Esophagus squamous epithelium (tissue), 5 donors: ENCODE measurements around the gene PSMD7. TPM values are rescaled to one million over a fixed set of nuclear protein-coding genes. Genes with fewer than 3 reads are reported as not detected.

Experiments used
- DNase-seq: peaks from one replicate; lab custom pipeline; 2025; lab: John Stamatoyannopoulos, UW
- H3K27ac ChIP-seq, 4 donors: fragments of 200-600 bp; sonication (generic); one replicate each; pipeline ENCODE4 v1.5.1; 2016 to 2019; ENCODE audit warnings: mild to moderate bottlenecking in 1 of 4
- H3K27me3 ChIP-seq, 4 donors: fragments of 200-600 bp; sonication (generic); 1 replicate in 3 of 4; 2 replicates in 1 of 4; pipeline versions ENCODE4 v1.5.1 to v1.6.0; 2017 to 2021; ENCODE audit warnings: antibody characterized with exemption in 1 of 4
- H3K36me3 ChIP-seq, 3 donors: fragments of 200-600 bp; sonication (generic); one replicate each; pipeline ENCODE4 v1.5.1; 2016 to 2019
- H3K4me1 ChIP-seq, 3 donors: fragments of 200-600 bp; sonication (generic); one replicate each; pipeline ENCODE4 v1.5.1; 2017 to 2019
- H3K4me3 ChIP-seq, 4 donors: fragments of 200-600 bp; sonication (generic); 1 replicate in 3 of 4; 2 replicates in 1 of 4; pipeline ENCODE4 v1.5.1; 2016 to 2019; ENCODE audit warnings: mild to moderate bottlenecking in 2 of 4, moderate library complexity in 1 of 4
- H3K9me3 ChIP-seq, 3 donors: fragments of 200-600 bp; sonication (generic); one replicate each; pipeline ENCODE4 v1.5.1; 2016 to 2019
- POLR2A ChIP-seq, 4 donors: fragments of 450-650 bp; IDR thresholded peaks; one replicate each; pipeline ENCODE4 v1.6.1; 2017; ENCODE audit warnings: antibody characterized with exemption in 4 of 4, mild to moderate bottlenecking in 4 of 4, moderate library complexity in 3 of 4
- WGBS, 2 donors: methylation state at CpG; one replicate each; pipeline ENCODE4 v1.1.5; 2018; 5-methylcytosine and 5-hydroxymethylcytosine counted together
- intact Hi-C: fragments of 100-400 bp; cut with DNase I; formaldehyde crosslinking; loops from one replicate; pipeline ENCODE4 v1.15.0; 2022
- total RNA-seq, 4 donors: library from RNA; depleted of rRNA; stranded (reverse); fragments of >200 nt; gene quantifications; one replicate each; pipeline ENCODE4 v1.1.0, GENCODE V29; 2016
- TF ChIP-seq, protein P1 (sequence below), 6 experiments: fragments of 450-650 bp in 4 of 6; fragments of 200-600 bp in 2 of 6; sonication (generic) in 2 of 6; IDR thresholded peaks; one replicate each; pipeline ENCODE4 v1.5.1; 2016 to 2019; ENCODE audit warnings: antibody characterized with exemption in 6 of 6, mild to moderate bottlenecking in 4 of 6, moderate library complexity in 4 of 6
- donor health status: DM: yes; HTN: yes; CAD: no.

PSMD7 gene
- total RNA-seq, 4 donors from 2014 or later, result 65.5 to 112 (median 84.2) TPM

DNA sequence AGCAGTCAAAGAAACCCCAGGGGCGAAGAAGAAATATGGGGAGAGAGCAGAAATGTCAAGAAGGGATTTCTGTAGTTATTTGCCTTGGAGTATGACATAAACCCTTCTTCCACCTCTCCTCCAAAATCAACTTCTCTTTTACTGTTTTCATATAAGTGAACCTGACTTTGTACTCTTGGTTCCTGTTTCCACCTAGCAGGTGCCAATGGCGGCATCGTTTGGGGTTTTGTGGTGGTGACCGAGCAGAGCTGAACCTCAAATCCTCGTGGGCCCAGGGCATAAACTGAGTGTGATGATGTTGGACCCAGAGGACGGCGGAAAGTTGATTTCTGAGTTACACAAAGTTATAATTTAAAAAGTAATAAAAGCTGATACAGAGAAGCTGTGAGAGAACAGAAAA is 39.6 kb upstream of the PSMD7 start:
- no peaks in the 10 kb centered on the region for H3K4me1 ChIP-seq
- no peak overlapping the region for H3K4me3 ChIP-seq
- 70 to 80% methylated on average over 7 of the region's 7 CpGs for WGBS, 2 donors
- no peaks in the 10 kb centered on the region for H3K27me3 ChIP-seq
- TF ChIP-seq POLR2A (IDR thresholded peaks at IDR 0.05), result no peak
- TF ChIP-seq, protein P1, sequence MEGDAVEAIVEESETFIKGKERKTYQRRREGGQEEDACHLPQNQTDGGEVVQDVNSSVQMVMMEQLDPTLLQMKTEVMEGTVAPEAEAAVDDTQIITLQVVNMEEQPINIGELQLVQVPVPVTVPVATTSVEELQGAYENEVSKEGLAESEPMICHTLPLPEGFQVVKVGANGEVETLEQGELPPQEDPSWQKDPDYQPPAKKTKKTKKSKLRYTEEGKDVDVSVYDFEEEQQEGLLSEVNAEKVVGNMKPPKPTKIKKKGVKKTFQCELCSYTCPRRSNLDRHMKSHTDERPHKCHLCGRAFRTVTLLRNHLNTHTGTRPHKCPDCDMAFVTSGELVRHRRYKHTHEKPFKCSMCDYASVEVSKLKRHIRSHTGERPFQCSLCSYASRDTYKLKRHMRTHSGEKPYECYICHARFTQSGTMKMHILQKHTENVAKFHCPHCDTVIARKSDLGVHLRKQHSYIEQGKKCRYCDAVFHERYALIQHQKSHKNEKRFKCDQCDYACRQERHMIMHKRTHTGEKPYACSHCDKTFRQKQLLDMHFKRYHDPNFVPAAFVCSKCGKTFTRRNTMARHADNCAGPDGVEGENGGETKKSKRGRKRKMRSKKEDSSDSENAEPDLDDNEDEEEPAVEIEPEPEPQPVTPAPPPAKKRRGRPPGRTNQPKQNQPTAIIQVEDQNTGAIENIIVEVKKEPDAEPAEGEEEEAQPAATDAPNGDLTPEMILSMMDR (IDR thresholded peaks at IDR 0.05), result no peak
- H3K36me3 ChIP-seq, result no peaks in the 10 kb centered on the region
- no peaks in the 10 kb centered on the region for H3K9me3 ChIP-seq
- intact Hi-C loops, result no loop called here
- DNase-seq, result no peak
- no peak overlapping the region for H3K27ac ChIP-seq

DNA sequence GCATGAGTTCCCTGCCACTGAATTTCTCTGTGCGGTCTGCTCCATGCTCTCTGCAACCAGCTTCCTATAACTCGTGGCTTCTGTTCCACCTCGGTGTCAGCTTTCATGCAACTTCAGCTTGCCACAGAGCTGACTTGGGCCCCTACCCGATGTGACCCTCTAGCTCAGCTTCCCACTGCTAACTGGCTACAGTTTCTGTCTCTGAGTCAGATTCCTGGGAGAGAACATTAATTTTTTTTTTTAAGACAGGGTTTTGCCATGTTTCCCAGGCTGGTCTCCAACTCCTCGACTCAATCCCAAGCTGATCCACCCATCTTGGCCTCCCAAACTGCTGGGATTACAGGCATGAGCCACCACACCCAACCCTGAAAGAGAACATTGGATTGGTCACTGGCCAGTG is 35.5 kb upstream of the PSMD7 start:
- TF ChIP-seq POLR2A (IDR thresholded peaks at IDR 0.05), result no peak
- TF ChIP-seq, protein P1 (IDR thresholded peaks at IDR 0.05), result no peak
- H3K27ac ChIP-seq, result no peak overlapping the region
- WGBS, 2 donors, result 62 to 71% methylated on average over 5 of the region's 5 CpGs
- no peak overlapping the region for H3K4me3 ChIP-seq
- H3K4me1 ChIP-seq, result no peaks in the 10 kb centered on the region
- no peaks in the 10 kb centered on the region for H3K36me3 ChIP-seq
- no peaks in the 10 kb centered on the region for H3K9me3 ChIP-seq
- H3K27me3 ChIP-seq, result no peaks in the 10 kb centered on the region
- intact Hi-C loops, result no loop called here
- no peak for DNase-seq

DNA sequence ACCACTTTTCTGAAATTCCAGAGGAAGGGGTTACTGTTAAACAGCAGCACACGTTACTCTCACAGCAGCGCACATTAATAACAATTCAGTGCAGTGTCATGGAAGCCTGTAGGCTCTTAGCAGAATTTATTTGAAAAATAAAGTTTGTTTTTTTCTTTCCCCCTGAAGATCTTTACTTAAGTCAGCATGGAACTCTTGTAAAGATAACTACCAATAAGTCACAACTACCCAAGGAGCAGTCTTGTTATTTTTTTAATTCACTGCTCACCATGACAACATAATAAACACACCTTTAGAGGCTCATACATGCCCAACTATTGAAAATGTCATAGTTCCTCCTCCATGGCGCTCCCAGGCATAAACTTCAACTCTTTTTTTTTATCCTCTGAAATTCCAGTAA is 31.8 kb upstream of the PSMD7 start:
- H3K27me3 ChIP-seq, result no peaks in the 10 kb centered on the region
- H3K4me1 ChIP-seq, result no peaks in the 10 kb centered on the region
- intact Hi-C loops, result no loop called here
- 40 to 51% methylated on average over 3 of the region's 3 CpGs for WGBS, 2 donors
- no peak overlapping the region for H3K4me3 ChIP-seq
- no peak overlapping the region for H3K27ac ChIP-seq
- DNase-seq, result no peak
- no peak for TF ChIP-seq POLR2A (IDR thresholded peaks at IDR 0.05)
- TF ChIP-seq, protein P1 (IDR thresholded peaks at IDR 0.05), result no peak
- H3K36me3 ChIP-seq, result no peaks in the 10 kb centered on the region
- H3K9me3 ChIP-seq, result no peaks in the 10 kb centered on the region

DNA sequence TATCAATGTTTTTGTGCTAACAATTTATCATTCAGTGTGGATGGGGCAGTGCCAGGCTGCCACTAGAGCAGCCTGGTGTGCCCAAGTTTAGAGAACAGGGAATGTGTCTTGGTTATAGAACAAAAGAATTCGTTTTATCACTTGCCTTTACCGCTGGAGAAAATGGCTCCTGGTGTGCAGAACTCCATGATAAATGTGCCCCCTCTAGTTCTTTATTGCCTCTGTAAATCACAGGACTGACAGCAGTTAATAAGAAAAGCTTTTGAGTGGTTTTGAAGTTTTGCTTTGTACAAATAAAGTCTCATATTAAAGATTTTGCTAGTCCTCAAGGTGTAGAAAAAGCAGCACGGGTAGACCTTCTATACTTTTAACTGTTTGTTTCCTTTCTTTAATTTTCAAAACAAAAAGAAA is 28.2 kb upstream of the PSMD7 start:
- H3K27me3 ChIP-seq, result no peaks in the 10 kb centered on the region
- TF ChIP-seq, protein P1 (IDR thresholded peaks at IDR 0.05), result no peak
- TF ChIP-seq POLR2A (IDR thresholded peaks at IDR 0.05), result no peak
- no peak for DNase-seq
- WGBS, 2 donors, result 34% methylated on average over 3 of the region's 3 CpGs
- no peak overlapping the region for H3K4me3 ChIP-seq
- no peaks in the 10 kb centered on the region for H3K9me3 ChIP-seq
- H3K27ac ChIP-seq, result no peak overlapping the region
- intact Hi-C loops, result no loop called here
- H3K4me1 ChIP-seq, result no peaks in the 10 kb centered on the region
- no peaks in the 10 kb centered on the region for H3K36me3 ChIP-seq

DNA sequence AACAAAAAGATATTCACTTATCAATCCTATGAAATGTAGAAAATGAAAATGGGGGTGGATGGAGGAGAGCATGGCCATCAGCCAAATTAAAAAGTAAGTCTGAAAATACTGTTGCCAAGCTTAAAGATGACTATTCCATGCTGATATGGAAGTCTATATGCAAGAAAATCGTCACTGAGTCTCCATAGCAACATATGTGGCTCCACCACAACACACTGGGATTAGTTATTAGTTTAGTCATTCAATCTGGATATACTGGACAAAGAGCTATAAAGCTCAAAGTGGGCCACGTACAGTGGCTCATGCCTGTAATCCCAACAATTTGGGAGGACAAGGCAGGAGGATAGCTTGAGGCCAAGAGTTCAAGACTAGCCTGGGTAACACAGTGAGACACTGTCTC is 24.7 kb upstream of the PSMD7 start:
- H3K4me1 ChIP-seq, result no peaks in the 10 kb centered on the region
- no peak overlapping the region for H3K4me3 ChIP-seq
- H3K27me3 ChIP-seq, result no peaks in the 10 kb centered on the region
- no peak for DNase-seq
- no peak overlapping the region for H3K27ac ChIP-seq
- no peak for TF ChIP-seq POLR2A (IDR thresholded peaks at IDR 0.05)
- TF ChIP-seq, protein P1 (IDR thresholded peaks at IDR 0.05), result no peak
- WGBS, 2 donors, result 40 to 50% methylated on average over 2 of the region's 2 CpGs
- H3K9me3 ChIP-seq, result no peaks in the 10 kb centered on the region
- intact Hi-C loops, result no loop called here
- no peaks in the 10 kb centered on the region for H3K36me3 ChIP-seq
